Ecto neural progenitor cell (in vitro differentiated cells): ENCODE measurements around the gene SMIM36.
"Not testable (repeated sequence)": the region's sequence is repeated elsewhere in the genome, so short reads cannot be mapped to it uniquely, and the experiment has no call there.

Source experiments
- DNase-seq: peaks from one replicate; pipeline ENCODE4 v3.0.0-alpha.2; 2018; ENCODE audit warnings: low spot score

SMIM36 gene

DNA sequence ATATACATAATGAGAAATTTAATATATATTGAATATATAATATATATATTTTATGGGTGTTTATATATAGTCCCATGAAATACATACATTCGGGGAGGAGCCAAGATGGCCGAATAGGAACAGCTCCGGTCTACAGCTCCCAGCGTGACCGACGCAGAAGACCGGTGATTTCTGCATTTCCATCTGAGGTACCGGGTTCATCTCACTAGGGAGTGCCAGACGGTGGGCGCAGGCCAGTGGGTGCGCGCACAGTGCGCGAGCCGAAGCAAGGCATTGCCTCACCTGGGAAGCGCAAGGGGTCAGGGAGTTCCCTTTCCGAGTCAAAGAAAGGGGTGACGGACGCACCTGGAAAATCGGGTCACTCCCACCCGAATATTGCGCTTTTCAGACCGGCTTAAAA lies 9.6 kb downstream of the SMIM36 start:
- DNase-seq, result not testable (repeated sequence)

DNA sequence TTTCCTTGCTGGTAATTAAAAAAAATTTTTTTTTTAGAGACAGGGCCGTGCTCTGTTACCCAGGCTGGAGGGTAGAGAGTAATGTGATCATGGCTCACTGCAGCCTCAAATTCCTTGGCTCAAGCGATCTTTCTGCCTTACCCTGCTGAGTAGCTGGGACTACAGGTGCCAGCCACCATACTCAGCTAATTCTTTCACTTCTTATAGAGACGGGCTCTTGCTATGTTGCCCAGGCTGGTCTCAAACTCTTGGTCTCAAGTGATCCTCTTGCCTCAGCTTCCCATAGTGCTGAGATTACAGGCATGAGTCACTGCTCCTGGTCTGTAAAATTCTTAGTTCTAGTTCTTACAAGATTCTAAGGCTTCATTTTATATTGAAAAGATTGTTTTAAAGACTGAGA lies 11.1 kb downstream of the SMIM36 start:
- DNase-seq, result no peak

DNA sequence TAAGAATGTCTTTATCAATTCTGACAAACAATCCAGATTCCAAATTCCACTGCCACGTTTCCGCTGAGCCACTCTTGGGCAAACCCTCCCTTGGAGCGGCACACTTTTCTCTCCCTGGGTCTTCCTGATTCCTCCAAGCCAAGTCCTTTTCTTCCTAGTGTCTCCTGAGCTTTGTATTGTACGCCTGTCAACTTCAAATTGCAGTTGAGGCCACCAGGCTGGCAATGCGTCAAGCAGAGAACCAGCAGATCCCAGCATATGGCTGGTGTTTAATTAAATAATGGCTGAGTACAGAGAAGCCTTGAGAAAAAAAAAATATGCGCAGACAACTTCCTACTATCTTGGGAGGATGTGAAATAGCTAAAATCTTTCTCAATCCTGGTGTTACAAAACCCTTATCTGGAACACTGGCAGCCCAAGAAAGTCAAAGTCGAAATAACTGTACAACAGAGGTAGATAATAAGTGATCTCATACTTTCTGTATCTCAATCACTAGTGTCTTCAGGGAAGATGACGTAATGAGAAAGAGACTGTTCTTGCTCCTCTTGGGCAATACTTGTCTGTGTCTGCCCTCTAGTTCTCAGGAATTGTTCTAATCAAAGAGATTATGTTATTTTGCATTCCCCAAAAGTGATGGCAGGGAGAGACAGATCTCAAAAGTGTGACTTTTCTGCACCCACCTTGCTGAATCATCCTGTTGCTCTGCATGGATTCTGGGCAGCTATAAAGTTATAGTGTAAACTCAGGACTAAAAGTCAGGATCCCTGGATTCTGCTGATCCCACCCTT lies 15.0 kb downstream of the SMIM36 start:
- no peak for DNase-seq

DNA sequence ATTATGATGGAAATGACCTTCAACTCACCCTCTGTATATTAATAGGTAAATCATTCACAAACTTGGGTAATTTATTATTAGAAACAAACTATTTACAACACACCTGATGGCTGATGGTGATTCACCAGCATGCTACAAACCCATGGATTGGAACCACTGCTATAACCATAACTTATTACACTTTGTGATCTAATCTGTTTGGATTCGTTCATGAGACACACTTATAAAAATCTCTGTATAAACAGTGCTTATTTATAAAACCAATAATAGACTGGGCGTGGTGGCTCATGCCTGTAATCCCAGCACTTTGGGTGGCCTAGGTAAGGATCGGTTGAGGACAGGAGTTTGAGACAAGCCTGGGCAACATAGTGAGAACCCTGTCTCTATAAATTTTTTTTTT lies 16.0 kb downstream of the SMIM36 start:
- DNase-seq, result no peak

DNA sequence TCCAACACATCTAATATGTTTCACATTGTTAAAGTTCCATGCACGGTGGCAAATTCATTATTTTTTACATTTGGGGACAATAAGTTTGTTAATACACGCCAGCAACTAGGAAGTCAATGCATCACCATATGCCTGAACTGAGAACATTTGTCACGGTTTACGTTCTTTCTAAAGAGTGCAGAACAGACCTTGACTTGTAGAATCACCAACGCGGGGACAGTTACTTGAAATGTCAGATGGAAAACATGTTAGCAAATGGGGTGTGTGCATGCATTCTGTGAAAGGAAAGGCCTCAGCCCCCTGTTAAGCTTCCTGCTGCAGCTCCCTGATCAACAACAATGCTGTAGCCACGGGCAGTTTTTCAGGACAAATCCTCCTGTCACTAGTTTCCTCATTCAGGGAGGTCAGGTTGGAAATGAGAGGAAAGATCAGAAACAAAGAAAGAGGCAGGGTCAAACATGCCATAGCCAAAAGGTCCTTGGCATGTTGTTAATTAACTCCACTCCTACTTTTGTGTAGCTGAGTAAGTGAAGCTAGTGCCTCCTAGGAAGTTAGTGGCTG lies 18.4 kb downstream of the SMIM36 start:
- DNase-seq, result peak; percentile 57

DNA sequence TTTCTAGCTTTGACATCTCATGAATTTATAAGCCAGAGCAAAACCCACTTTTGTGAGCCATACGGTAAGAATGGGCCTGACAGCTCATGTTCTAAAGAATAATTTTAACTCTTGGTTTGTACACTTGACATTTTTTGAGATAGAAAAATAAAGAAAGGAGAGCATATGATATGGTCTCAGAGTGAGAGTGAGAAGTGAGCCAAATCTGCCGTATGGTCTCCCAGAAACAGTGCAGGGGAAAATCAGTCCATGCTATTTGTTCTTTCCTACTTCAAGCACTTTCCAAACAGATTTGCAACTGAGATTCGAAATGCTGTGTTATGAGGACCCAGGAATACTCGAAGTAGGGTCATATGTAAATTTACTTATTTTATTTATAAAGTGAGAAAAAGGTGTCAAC lies 20.9 kb downstream of the SMIM36 start:
- no peak for DNase-seq

DNA sequence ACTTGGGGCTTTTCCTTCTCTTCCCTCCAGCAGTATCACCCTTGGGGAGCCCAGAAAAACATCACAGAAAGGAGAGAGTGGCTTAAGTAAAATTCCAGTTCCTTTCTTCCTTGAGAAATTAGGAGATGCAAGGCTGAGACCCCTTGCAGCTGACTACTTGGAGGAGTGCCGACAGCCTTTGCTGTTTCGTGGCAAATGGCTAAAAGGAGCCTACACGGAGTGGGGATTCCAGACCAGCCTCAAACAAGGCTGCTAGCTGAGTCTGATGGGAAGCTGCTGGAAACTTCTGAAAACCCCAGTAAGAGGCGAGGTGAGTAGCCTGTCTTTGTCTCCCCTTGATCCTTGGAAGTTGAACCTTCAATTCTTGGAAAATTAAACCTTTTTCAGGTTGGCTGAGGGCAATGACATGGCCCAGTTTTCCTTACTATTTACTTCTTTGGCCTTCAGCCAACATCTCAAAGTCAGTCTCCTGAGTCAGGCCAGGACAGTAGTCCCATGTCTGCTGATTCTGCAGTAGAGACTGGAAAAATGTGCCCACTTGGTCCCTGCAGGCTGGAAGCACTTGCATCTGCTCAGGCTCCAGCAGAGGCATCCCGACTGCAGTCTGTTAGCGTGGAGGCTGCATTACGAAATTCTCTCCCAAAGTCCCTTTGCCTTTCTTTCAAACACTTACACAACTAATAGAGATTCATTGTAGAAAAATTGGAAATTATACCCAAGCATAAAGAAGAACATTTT lies 23.4 kb downstream of the SMIM36 start:
- DNase-seq, result no peak

DNA sequence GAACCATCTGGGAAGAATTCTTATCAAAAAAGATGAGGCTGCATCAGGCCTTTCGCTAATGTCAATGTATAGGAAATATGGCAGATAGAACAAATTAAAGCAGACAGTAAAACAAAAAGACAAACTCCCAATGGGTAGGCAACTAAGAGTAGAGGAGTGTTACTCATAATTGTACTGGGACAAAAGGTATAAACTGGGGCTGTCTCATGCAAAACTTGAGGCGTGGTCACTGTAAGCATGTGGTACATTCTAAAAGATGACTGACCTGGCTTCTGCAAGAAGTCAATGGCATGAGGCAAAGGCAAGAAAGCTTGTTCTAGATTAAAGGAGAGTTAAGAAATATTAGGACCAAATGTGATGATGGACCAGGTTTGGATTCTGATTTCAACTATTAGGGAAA lies 26.7 kb downstream of the SMIM36 start:
- no peak for DNase-seq

DNA sequence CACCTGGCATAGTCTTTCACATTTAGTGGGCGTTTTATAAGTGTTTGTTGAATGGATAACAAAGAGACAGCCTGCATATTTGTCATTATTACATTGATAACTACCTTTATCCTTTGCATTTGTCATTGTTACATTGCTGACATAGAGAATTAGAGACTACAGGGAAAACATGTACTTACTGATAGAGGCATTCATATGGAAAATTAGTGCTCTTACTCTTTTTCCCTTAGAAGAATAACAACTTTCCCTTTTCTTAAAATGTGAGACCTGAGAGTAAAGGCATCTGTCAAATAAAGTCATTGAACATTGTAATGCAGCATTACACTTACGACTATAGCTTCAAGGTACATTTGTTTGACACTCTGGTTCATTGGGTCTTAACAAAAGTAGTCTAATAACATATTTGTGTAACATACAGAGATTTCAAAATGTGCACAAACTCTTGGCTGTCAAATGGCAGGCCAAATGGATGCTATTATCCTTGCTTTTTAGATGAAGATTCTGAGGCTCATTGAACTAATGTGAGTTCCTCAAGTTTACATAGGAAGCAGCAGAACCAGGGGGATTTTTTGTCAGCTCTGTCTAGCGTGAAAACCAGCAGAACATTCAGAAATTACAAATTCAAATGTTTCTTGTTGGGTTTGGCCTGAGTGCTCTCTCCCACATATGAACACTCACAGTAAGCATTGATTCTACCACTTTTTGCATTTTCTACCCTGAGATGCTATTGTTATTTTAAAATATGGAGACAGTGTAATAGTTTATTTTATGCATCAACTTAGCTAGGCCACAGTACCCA lies 28.5 kb downstream of the SMIM36 start:
- no peak for DNase-seq

DNA sequence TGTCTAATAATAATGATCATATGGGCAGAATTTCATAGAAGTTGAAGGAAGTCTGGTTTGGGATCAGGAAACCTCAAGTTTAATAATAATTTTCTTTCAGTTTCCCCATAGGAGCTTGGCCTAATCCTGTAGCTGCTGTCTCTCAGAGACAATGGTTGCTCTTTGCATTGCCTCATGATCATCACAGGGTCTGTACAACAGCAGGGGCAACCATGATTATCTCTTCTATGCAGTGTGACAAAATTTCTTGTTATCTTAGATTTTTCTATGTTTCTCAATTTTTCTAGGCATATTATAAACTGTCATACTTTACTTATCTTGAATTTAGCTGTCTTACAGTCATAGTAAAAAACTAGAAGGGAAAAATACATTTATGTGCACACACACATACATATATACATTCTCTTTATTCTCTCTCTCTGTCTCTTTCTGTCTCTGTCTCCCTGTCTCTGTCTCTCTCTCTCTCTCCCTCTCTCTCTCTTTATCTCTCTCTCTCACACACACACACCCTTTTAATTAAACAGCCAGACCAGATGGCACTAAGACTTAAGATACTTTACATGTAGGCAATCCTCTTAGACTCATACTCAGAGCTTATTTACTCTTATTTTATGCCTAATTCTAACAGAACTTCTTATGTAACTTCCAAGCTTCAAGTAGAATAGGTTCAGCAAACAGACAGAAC lies 30.5 kb downstream of the SMIM36 start:
- no peak for DNase-seq

DNA sequence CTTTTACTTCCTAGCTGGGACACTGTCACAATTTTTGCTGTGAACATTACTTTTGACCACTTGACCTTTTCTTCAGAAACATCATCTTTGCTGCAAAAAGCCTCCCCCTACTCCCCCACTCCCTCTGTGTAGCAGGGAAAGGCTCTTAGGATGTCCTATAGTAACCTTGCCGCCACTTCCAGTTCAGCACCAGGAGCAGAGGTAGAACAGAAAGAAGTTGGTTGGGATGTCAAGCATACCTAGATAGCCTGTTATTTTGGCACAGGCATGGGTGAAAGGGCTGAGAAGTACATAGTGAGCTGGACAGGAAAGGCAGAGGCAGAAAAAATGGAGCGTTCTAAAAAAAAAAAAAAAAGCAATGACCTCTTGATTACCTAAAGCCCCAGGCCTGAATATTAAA lies 31.3 kb downstream of the SMIM36 start:
- DNase-seq, result no peak

DNA sequence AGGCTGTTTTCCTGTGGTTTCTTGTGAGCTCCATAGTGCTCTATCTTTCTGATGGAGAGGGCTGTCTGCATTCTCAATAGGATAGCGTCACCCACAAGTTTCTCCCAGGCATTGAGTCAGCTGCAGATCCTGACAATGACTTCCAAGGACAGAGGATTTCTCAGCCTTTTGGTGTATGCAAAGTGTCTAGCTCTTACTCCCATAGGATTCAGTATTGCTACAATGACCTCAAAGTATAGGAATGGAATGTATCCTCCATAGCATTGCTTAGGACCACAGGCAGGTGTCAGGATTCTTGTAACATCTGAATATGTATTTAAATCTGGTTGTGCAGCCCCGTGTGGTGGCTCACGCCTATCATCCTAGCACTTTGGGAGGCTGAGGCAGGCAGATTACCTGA lies 32.3 kb downstream of the SMIM36 start:
- no peak for DNase-seq

DNA sequence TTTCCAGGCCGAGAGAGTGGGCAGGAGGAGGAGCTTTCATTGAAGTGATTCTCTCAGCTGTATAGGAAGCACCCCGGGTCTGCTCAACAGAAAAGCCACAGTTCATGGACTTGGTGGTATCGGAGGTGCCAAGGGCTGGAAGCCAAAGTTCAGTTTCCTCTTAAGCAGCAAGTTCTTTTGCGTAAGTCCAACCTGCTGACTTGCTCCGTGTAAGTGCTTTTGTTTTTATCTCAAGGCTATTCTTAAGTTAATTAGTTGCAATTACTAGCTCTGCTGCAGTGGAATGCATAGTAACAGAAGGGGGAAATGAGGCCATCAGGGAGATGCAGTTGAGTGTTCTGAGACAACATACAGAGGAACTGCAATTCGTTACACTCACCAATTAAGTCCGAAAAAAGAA lies 44.6 kb downstream of the SMIM36 start:
- DNase-seq, result no peak

DNA sequence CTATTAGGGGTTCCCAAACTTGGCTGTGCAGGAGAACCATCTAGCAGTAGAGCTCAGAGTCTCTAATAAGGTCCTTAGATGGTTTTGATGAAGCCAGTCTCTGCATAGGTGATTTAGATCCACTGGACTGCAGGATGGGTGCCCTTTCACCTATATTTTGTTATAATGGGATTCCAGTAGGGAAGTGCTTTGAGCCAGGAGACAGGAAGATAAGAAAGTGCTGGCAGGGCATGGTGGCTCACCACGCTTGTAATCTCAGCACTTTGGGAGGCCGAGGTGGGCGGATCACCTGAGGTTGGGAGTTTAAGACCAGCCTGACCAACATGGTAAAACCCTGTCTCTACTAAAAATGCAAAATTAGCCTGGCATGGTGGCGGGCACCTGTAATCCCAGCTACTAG lies 45.5 kb downstream of the SMIM36 start:
- DNase-seq, result not testable (repeated sequence)

DNA sequence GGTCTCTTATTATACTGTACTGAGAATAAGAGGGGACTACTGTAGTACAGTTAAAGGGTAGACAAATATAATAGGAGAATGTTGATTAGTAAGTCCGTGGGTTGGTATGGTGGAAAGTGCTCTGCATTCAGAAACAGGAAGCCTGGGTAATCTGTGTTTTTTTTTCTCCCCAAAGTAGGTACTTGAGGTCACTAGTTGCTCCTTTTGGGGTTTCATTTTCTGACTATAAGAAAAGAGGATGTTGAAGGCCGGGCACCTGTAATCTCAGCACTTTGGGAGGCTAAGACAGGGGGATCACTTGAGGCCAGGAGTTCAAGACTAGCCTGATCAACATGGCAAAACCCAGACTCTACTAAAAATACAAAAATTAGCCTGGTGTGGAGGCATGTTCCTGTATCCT lies 47.7 kb downstream of the SMIM36 start:
- DNase-seq, result no peak

DNA sequence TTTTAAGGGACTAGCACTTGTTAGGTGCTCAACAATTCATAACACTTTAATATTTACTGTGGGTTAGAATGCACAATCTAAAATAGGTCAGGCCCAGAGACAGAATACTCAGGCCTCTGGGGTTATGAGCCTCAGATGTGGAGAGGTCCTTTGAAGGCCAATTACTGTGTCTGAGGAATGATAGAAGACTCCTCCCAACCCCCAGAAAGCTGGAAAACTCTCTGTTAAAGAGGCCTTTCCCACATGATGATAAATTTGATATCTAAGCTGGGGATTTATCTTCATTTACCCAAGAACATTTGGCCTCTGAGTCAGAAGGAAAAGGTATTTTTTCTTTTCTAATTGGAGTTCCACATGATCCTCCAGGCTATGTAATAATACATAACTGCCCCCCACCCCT lies 48.5 kb downstream of the SMIM36 start:
- DNase-seq, result no peak

DNA sequence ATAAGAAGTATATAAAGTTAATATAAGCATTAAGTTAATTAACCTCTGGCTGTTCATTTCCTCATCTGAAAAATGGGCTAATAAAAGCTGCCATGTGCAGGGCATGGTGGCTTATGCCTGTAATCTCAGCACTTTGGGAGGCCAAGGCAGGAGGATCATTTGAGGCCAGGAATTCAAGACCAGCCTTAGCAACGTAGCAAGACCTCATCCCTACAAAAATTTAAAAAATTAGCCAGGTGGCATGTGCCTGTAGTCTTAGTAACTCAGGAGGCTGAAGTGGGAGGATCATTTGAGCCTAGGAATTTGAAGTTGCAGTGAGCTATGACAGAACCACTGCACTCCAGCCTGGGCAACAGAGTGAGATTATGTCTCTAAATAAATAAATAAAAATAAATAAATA lies 49.0 kb downstream of the SMIM36 start:
- DNase-seq, result no peak

DNA sequence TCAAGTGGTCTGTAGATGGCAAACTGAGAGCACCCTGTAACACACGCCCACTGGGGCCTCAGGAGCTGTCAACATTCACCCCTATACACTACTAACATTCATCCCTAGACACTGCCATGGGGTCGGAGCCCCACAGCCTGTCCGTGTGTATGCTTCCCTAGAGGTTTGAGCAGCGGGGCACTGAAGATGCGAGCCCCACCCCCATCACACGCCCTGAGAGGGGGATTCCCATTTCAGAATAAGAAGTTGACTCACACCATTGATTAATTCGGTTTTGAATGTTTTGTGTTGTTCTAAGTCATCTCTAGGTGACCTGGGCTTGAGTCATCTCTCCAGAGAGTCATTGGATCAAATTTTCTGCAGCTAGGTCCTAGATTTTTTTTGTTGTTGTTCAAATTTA lies 52.3 kb downstream of the SMIM36 start:
- no peak for DNase-seq

DNA sequence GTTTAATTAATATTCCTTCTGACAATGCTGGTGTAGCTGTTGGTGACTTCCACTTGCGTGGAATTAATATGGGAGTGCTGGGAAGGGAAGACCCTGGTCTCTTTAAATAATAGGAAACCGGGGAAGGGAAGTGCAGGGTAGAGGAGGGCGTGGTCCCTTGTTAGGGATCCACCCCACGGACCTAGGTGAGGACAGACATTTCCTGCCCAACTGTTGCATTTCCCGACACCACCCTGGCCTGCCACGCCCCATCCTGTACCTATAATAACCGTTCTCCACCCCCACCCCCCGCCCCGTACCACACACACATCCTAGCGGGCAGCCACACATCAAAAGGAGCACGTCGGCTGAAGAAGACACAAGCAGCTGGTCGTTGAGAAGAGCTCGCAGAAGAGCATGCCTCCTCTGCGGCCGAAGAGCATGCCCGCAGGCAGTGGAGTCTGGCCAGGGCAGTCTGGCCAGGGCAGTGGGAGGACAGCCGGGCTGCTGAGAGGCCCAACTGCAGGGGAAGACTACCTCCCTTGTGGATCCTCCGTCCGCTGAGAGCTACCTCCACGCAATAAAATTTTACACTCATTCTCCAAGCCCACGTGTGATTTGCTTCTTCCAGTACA lies 52.9 kb downstream of the SMIM36 start:
- no peak for DNase-seq

DNA sequence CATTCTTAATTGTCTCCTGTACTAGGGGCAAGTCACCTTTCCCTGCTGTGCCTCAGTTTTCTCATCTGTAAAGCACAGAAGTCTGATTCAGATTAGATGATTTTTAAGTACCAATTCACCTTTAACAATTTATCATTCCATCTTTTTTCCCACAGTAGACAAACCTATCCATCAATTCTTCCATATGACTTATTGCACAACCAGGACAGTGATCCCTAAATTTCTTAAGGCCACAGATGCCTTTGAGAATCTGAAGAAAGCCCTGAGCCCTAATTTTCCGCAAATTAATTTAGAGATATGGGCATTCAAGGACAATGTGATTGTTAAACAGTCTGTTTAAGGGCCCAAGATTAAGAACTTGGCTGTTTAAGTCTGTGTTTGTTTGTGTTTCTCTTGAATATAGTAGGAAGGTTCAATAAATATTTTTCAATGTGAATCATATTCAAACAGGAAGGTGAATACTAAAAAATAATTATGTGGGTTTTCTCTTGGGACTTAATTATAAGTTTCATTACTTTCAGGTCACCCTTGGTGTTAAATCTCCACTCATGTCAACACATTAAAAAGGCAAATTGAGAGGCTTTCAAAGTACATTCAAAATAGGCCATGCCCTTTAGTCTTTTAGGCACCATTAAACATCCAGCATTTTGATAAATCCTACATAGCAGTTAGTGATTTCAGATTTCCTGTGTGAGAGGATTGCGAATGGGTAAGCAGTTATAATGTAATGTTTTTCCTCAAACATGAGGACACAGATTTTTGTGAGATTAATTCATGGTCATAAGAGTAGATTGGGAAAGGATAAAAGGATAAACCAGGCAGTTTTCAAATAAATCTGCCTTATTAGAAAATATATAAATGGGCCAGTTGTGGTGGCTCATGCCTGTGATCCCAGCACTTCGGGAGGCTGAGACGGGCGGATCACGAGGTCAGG lies 54.7 kb downstream of the SMIM36 start:
- no peak for DNase-seq
